Measurements from ENCODE around the gene PKN2.

GRCh38 chr1:88777604-88778149 is 93.6 kb downstream of the PKN2 start:
- TF ChIP-seq POLR2AphosphoS5 (IDR thresholded peaks at IDR 0.05; ENCODE audit: low read depth, low read length) (no peak), POLR2A (IDR thresholded peaks at IDR 0.05; ENCODE audit: low read depth, low read length) (no peak), TAF1 (IDR thresholded peaks at IDR 0.05; ENCODE audit: low read depth, low read length) (no peak), SPI1 (IDR thresholded peaks at IDR 0.05; ENCODE audit: low read depth, low read length) (no peak), POU2F2 (IDR thresholded peaks at IDR 0.05; ENCODE audit: low read depth, low read length) (no peak)

Measured in GM12891 (cell line).